Ectodermal cell (in vitro differentiated cells): Measurements from ENCODE around the gene TSLP. TPM values are rescaled to one million over a fixed set of nuclear protein-coding genes. Genes with fewer than 3 reads are reported as not detected.

Source experiments
- H3K27ac ChIP-seq: 2 replicates; pipeline ENCODE4 v1.7.0; 2013; ENCODE audit warnings: mild to moderate bottlenecking, low read depth, low read length; ENCODE audit not compliant: insufficient read depth, poor library complexity, severe bottlenecking
- H3K27me3 ChIP-seq: 2 replicates; pipeline ENCODE4 v1.7.0; 2013; ENCODE audit warnings: mild to moderate bottlenecking, low read length; ENCODE audit not compliant: insufficient read depth, control insufficient read depth, poor library complexity, severe bottlenecking
- H3K36me3 ChIP-seq: one replicate; pipeline ENCODE4 v1.7.0; 2013; ENCODE audit warnings: low read length; ENCODE audit not compliant: control insufficient read depth, insufficient read depth
- H3K4me1 ChIP-seq: one replicate; pipeline ENCODE4 v1.7.0; 2013; ENCODE audit warnings: low read length; ENCODE audit not compliant: control insufficient read depth, insufficient read depth
- H3K4me3 ChIP-seq: 2 replicates; pipeline ENCODE4 v1.7.0; 2013; ENCODE audit warnings: low read depth, low read length, control low read depth; ENCODE audit not compliant: insufficient read depth
- H3K9me3 ChIP-seq: 2 replicates; pipeline ENCODE4 v1.7.0; 2013; ENCODE audit warnings: mild to moderate bottlenecking, low read length, moderate library complexity; ENCODE audit not compliant: control insufficient read depth
- WGBS, 2 experiments: methylation state at CpG; one replicate each; pipeline ENCODE4 v1.1.7; 2013; ENCODE audit warnings: missing lambda C conversion rate in 2 of 2; 5-methylcytosine and 5-hydroxymethylcytosine counted together
- polyA plus RNA-seq, 4 experiments: library from polyadenylated mRNA; stranded (reverse); fragments of 50-300 nt; gene quantifications; one replicate each; pipeline ENCODE4 v1.2.3, GENCODE V29; 2013

The TSLP gene
- not detected for polyA plus RNA-seq (2013, experiment 1 of 4)
- polyA plus RNA-seq (2013, experiment 2 of 4): 0.20 TPM
- 0.32 TPM for polyA plus RNA-seq (2013, experiment 3 of 4)
- 0.12 TPM for polyA plus RNA-seq (2013, experiment 4 of 4)

DNA sequence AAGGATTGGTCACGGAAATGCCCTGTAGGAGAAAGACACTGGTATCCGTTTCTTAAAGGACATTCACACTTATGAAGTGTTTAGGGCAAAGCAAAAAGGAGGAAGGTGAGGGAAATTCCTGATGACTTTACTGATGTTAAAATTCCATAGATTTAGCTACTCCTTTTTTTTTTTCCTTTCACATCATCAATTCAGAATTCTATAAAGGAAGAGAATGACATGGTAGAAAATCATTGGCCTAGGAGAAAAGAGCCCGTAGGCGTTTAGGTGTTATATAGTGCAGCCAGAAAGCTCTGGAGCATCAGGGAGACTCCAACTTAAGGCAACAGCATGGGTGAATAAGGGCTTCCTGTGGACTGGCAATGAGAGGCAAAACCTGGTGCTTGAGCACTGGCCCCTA is at the start of gene TSLP:
Gene TSLP (plus strand): TSS at position 301 of the 400 bp plus-strand sequence. CDS start 178 bp downstream, outside the sequence.
- H3K27me3 ChIP-seq: peaks cover 85% of the 10 kb centered on the region
- no peaks in the 10 kb centered on the region for H3K9me3 ChIP-seq
- no peaks in the 10 kb centered on the region for H3K36me3 ChIP-seq
- H3K4me3 ChIP-seq: peak within 1 kb of the TSS; percentile 13
- WGBS, 2 experiments: 79 to 82% methylated on average over 4 of the region's 4 CpGs
- no peaks in the 10 kb centered on the region for H3K4me1 ChIP-seq
- no peak within 1 kb of the TSS for H3K27ac ChIP-seq

DNA sequence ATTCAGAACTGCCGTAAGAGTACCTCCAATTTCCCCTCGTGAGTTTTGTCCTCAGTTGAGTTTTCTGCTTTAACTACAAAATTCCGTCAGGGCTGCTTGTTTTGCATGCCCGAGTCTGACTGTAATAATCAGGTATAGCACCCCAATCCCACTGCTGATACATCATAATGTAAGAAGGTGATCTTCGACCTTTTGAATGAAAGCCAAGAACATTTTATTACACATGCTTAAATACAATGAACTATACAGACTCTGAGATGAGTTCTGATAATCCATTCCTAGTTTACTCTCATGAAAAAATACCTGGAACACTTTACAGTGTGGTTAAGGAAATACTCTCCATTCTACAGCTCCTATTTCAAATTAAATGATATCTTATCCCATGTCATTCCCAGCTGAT is 49.2 kb upstream of the TSLP start:
- H3K27ac ChIP-seq: no peak overlapping the region
- no peaks in the 10 kb centered on the region for H3K36me3 ChIP-seq
- no peaks in the 10 kb centered on the region for H3K4me1 ChIP-seq
- H3K9me3 ChIP-seq: no peaks in the 10 kb centered on the region
- no peaks in the 10 kb centered on the region for H3K27me3 ChIP-seq
- no peak overlapping the region for H3K4me3 ChIP-seq
- 83 to 88% methylated on average over 5 of the region's 5 CpGs for WGBS, 2 experiments

DNA sequence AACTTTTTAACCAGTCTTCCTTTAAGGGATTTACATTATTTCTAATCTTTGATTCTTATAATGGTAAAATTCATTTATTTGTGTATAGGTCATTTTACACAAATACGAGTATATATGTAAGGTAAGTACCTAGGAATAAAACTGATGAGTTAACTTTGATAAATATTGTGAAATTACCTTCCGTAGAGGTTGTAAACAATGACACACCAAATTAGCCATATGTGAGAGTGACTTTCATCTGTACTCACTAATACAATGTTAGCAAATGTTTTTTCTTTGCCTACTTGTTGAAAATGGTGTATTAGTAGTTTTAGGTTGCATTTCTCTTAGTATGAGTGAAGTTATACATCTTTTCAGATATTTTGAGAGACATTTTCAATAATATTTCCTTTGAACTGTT is 42.6 kb upstream of the TSLP start:
- no peaks in the 10 kb centered on the region for H3K27me3 ChIP-seq
- H3K4me1 ChIP-seq: no peaks in the 10 kb centered on the region
- H3K4me3 ChIP-seq: no peak overlapping the region
- 80 to 100% methylated on average over 1 to 2 of the region's 2 CpGs for WGBS, 2 experiments
- H3K9me3 ChIP-seq: no peaks in the 10 kb centered on the region
- no peaks in the 10 kb centered on the region for H3K36me3 ChIP-seq
- H3K27ac ChIP-seq: no peak overlapping the region

DNA sequence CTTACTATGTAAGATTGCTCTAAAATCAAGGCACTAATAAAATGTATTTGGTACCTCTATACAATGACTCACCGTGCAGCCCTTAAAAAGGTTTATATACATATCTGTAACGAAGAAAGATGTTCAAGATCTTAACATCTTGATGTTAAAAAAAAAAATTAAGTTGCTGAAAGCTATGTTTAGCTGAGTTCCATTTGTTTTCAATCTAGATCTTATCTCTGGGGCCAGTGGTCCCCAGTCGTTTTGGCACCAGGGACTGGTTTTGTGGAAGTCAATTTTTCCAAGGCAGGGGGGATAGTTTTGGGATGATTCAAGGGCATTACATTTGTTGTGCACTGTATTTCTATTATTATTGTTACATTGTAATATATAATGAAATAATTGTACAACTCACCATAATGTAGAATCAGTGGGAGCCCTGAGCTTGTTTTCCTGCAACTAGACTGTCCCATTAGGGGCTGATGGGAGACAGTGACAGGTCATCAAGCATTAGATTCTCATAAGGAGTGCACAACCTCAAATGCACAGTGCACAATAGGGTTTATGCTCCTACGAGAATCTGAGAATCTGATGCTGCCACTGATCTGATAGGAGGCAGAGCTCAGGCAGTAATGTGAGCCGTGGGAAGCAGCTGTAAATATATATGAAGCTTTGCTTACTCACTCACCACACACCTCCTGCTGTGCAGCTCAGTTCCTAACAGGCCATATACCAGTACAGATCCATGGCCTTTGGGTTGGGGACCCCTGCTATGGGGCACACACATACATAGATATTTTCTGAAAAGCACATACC is 27.6 kb upstream of the TSLP start:
- Histone ChIP-seq H3K4me1 (no peaks in the 10 kb centered on the region), H3K36me3 (no peaks in the 10 kb centered on the region), H3K4me3 (no peak overlapping the region), H3K27ac (no peak overlapping the region), H3K27me3 (no peaks in the 10 kb centered on the region), H3K9me3 (no peaks in the 10 kb centered on the region)
- WGBS, 2 experiments: 76 to 89% methylated on average over 4 to 5 of the region's 5 CpGs

DNA sequence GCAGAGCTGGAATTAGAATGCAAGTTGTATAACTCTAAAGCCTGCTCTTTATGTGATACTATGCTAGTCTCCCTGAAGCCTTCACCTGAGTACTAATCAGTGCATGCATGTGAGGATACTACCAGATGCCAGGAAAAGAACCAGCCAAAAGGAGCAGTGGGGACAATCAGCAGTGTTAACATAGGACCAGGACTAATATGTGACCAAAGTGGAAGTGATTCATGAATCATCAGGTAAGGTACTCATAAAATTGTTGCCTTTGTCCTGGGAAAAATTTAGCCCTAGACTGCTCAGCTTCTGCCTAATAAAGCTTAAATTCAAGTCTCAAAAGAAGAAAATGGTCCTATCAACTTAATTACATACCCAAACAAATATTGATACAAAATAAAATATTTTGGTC is 13.4 kb upstream of the TSLP start:
- Histone ChIP-seq H3K27ac (no peak overlapping the region), H3K4me1 (no peaks in the 10 kb centered on the region), H3K36me3 (no peaks in the 10 kb centered on the region), H3K9me3 (no peaks in the 10 kb centered on the region), H3K27me3 (no peaks in the 10 kb centered on the region), H3K4me3 (no peak overlapping the region)

DNA sequence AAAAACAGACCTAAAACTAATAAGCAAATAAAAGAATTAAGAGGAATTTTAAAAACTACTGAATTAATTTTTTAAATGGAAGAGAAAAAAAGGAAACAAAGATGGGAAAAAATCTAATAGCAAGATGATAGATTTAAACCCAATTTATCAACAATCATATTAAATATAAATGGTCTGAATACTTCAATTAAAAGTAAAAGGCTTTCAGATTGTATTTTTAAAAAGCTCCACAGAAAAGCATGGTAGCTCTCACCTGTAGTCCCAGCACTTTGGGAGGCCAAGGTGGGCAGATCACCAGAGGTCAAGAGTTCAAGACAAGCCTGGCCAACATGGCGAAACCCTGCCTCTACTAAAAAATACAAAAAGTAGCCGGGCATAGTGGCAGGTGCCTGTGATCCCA is 11.3 kb upstream of the TSLP start:
- Histone ChIP-seq H3K9me3 (no peaks in the 10 kb centered on the region), H3K27ac (no peak overlapping the region), H3K4me1 (no peaks in the 10 kb centered on the region), H3K27me3 (no peaks in the 10 kb centered on the region), H3K4me3 (no peak overlapping the region), H3K36me3 (no peaks in the 10 kb centered on the region)
- 90 to 94% methylated on average over 2 of the region's 2 CpGs for WGBS, 2 experiments

DNA sequence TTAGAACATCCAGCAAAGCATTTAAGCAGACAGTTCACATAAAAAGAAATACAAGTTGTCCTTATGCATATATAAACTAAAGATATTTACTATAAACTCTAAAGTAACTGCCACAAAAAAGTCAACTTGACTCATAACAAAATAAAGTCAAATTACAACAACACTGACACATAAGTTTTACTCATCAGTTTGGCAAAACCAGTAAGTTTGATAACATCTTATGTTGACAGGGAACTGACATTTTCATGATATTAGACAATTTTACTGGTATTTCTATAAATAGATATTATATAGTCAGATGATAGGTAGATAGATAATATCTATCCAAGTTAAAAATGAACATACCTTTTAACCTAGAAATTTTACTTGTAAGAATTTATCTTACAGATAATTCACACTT is 9.9 kb upstream of the TSLP start:
- Histone ChIP-seq H3K36me3 (no peaks in the 10 kb centered on the region), H3K4me3 (no peak overlapping the region), H3K27ac (no peak overlapping the region), H3K9me3 (no peaks in the 10 kb centered on the region), H3K27me3 (no peaks in the 10 kb centered on the region), H3K4me1 (no peaks in the 10 kb centered on the region)

DNA sequence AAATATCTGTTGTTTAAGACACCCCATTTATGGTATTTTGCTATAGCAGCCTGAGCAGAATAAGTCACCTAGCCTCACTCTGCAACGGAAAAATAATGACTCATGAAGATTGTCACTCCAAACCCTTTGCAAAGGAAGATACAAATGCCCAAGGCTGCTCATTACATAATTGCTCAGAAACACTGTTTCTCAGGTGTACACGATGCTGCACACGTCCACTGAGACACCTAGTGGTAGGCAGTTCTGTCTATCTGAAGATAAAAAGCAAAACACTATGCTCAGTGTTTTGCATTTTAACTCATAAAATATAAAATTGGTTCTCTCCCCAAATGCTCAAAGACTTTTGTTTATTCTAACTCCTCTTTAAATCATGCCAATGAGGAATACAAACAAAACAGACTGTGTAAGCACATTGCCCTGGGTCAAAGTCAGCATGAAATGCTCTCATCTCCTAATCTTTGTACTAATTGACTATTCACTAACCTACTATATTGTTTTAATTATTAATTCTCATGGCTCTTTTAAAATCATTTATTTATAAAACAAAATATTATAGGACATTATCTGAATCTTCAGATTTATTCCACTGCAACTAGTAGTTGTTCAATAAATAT is 7.7 kb upstream of the TSLP start:
- Histone ChIP-seq H3K36me3 (no peaks in the 10 kb centered on the region), H3K27me3 (peaks cover 15% of the 10 kb centered on the region), H3K27ac (no peak overlapping the region), H3K4me3 (no peak overlapping the region), H3K9me3 (no peaks in the 10 kb centered on the region), H3K4me1 (no peaks in the 10 kb centered on the region)
- 80% methylated on average over 3 of the region's 3 CpGs for WGBS, 2 experiments

DNA sequence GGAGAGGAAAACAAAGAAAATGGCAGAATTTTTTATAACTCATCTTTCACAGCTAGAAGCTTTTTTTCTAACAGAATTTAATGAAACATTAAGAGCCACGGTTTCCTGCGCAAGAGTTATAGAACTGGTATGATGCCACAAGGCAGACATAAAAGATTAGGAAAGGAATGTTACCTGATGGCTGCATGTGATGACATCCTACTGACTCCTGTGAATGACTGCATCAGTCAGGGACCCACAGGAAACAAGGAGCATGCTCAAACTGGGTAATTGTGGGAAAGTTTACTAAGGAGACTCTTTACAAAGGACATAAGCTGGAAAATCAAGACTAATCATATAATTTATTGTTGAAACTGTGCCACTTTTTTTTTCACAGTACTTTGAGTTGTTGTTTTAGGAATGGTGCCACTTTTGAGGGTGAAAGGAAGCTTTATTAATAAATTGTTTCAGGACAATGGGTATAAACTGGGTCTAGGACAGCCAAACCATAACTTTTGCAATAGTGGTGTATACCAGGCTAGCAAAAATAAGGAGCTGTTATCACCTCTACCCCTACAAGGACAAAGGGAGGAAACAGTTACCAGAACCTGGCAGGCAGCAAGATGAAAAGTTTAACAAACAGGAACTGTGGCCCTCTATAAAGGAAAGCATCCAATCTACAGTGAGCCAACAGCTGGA is 5.1 kb upstream of the TSLP start:
- H3K4me3 ChIP-seq: no peak overlapping the region
- H3K27ac ChIP-seq: no peak overlapping the region
- WGBS, 2 experiments: 94 to 100% methylated on average over 2 of the region's 2 CpGs
- no peaks in the 10 kb centered on the region for H3K4me1 ChIP-seq
- H3K27me3 ChIP-seq: peaks cover 41% of the 10 kb centered on the region
- no peaks in the 10 kb centered on the region for H3K36me3 ChIP-seq
- H3K9me3 ChIP-seq: no peaks in the 10 kb centered on the region

DNA sequence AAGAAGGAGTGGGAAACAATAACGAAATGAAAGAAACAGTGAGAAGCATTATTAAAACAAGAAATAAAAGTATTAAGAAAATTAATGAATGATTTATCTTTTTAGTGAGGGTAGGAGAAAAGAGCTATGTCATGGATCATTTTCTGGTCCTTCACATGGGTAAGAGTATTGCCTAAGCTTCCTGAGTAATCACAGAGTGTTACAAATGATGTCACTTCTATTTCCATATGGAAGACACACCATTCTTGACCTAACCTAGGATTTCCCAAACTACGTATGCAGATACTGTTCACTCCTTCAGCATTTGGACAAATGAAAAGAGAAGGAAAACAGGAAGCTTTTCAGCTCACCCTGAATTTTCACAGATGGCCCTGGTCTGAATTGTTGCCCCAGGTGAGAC is 3.3 kb upstream of the TSLP start:
- no peak overlapping the region for H3K27ac ChIP-seq
- peaks cover 59% of the 10 kb centered on the region for H3K27me3 ChIP-seq
- no peaks in the 10 kb centered on the region for H3K4me1 ChIP-seq
- WGBS, 2 experiments: 88 to 100% methylated on average over 1 to 2 of the region's 2 CpGs
- no peak overlapping the region for H3K4me3 ChIP-seq
- no peaks in the 10 kb centered on the region for H3K36me3 ChIP-seq
- H3K9me3 ChIP-seq: no peaks in the 10 kb centered on the region
